ENCODE data around the gene CLEC19A.

CLEC19A gene

GRCh38 chr16:19284207-19284606 lies 1.3 kb upstream of the CLEC19A start:
- DNase-seq (ENCODE audit: low read depth), result no peak
- no peak overlapping the region for H3K4me3 ChIP-seq (ENCODE audit: low read depth, low read length)
- no peak for TF ChIP-seq CTCF (IDR thresholded peaks at IDR 0.05; ENCODE audit: low read depth, low read length)
- no peak for TF ChIP-seq MAX (IDR thresholded peaks at IDR 0.05; ENCODE audit: low read depth, low read length)
- no peak for TF ChIP-seq MYC (IDR thresholded peaks at IDR 0.05; ENCODE audit: low read depth, low read length)
- no peak for TF ChIP-seq POLR2A (IDR thresholded peaks at IDR 0.05; ENCODE audit: extremely low read depth, insufficient read length)

GRCh38 chr16:19286827-19287226 lies 1.3 kb downstream of the CLEC19A start:
- DNase-seq (ENCODE audit: low read depth), result no peak
- no peak overlapping the region for H3K4me3 ChIP-seq (ENCODE audit: low read depth, low read length)
- no peak for TF ChIP-seq MAX (IDR thresholded peaks at IDR 0.05; ENCODE audit: low read depth, low read length)
- no peak for TF ChIP-seq MYC (IDR thresholded peaks at IDR 0.05; ENCODE audit: low read depth, low read length)
- no peak for TF ChIP-seq POLR2A (IDR thresholded peaks at IDR 0.05; ENCODE audit: extremely low read depth, insufficient read length)
- TF ChIP-seq CTCF (IDR thresholded peaks at IDR 0.05; ENCODE audit: low read depth, low read length), result no peak

- DNase-seq (ENCODE audit: low read depth), result no peak
- TF ChIP-seq POLR2A (IDR thresholded peaks at IDR 0.05; ENCODE audit: extremely low read depth, insufficient read length) (no peak), CTCF (IDR thresholded peaks at IDR 0.05; ENCODE audit: low read depth, low read length) (no peak), MAX (IDR thresholded peaks at IDR 0.05; ENCODE audit: low read depth, low read length) (no peak), MYC (IDR thresholded peaks at IDR 0.05; ENCODE audit: low read depth, low read length) (no peak)
- H3K4me3 ChIP-seq (ENCODE audit: low read depth, low read length), result no peak overlapping the region
Observed at GRCh38 chr16:19287241-19287640, 1.7 kb downstream of the CLEC19A start.

GRCh38 chr16:19288872-19289799 lies 3.6 kb downstream of the CLEC19A start:
- no peak overlapping the region for H3K4me3 ChIP-seq (ENCODE audit: low read depth, low read length)
- no peak for TF ChIP-seq MAX (IDR thresholded peaks at IDR 0.05; ENCODE audit: low read depth, low read length)
- TF ChIP-seq POLR2A (IDR thresholded peaks at IDR 0.05; ENCODE audit: extremely low read depth, insufficient read length), result no peak
- TF ChIP-seq MYC (IDR thresholded peaks at IDR 0.05; ENCODE audit: low read depth, low read length), result no peak
- TF ChIP-seq CTCF (IDR thresholded peaks at IDR 0.05; ENCODE audit: low read depth, low read length), result no peak
- no peak for DNase-seq (ENCODE audit: low read depth)

- no peak for DNase-seq (ENCODE audit: low read depth)
- TF ChIP-seq MYC (IDR thresholded peaks at IDR 0.05; ENCODE audit: low read depth, low read length) (no peak), MAX (IDR thresholded peaks at IDR 0.05; ENCODE audit: low read depth, low read length) (no peak), POLR2A (IDR thresholded peaks at IDR 0.05; ENCODE audit: extremely low read depth, insufficient read length) (no peak), CTCF (IDR thresholded peaks at IDR 0.05; ENCODE audit: low read depth, low read length) (no peak)
- H3K4me3 ChIP-seq (ENCODE audit: low read depth, low read length), result no peak overlapping the region
Observed at GRCh38 chr16:19289811-19290485, 4.4 kb downstream of the CLEC19A start.

All from NB4 (cell line).